T-helper 2 cell treated with Interferon-gamma antibody and Interleukin-4, amounts not matched to agents 5 μg/mL and 100 μg/mL, for 36 hours (primary cell): ENCODE measurements around the gene PXDC1.
A peak's percentile ranks its signal among the peaks of the same experiment; 100 is the strongest.
"Not testable (repeated sequence)": the region's sequence is repeated elsewhere in the genome, so short reads cannot be mapped to it uniquely, and the experiment has no call there.

Source experiments
- DNase-seq: peaks from one replicate; pipeline ENCODE4 v3.0.0; 2021; ENCODE audit warnings: low spot score
- H3K27ac Mint-ChIP-seq: one replicate; pipeline ENCODE4 v1.8.0; 2021; ENCODE audit warnings: mild to moderate bottlenecking, mixed read lengths
- H3K27me3 Mint-ChIP-seq: one replicate; pipeline ENCODE4 v1.8.0; 2021; ENCODE audit warnings: low read depth, mixed read lengths
- H3K36me3 Mint-ChIP-seq: one replicate; pipeline ENCODE4 v1.8.0; 2021; ENCODE audit warnings: low read depth, mixed read lengths
- H3K4me1 Mint-ChIP-seq: one replicate; pipeline ENCODE4 v1.8.0; 2021; ENCODE audit warnings: low read depth, mixed read lengths
- H3K4me3 Mint-ChIP-seq: one replicate; pipeline ENCODE4 v1.8.0; 2022; ENCODE audit warnings: mild to moderate bottlenecking, moderate library complexity, mixed read lengths
- H3K9me3 Mint-ChIP-seq: one replicate; pipeline ENCODE4 v1.8.0; 2021; ENCODE audit warnings: mixed read lengths

PXDC1 gene

GRCh38 chr6:3731700-3732099 is 19.8 kb downstream of the PXDC1 start:
- Mint-ChIP-seq H3K4me1 (peaks cover 3% of the 10 kb centered on the region), H3K27me3 (peaks cover 9% of the 10 kb centered on the region), H3K36me3 (no peaks in the 10 kb centered on the region), H3K4me3 (no peak overlapping the region), H3K27ac (no peak overlapping the region), H3K9me3 (no peaks in the 10 kb centered on the region)
- DNase-seq, result no peak

GRCh38 chr6:3729603-3730344 is 21.7 kb downstream of the PXDC1 start:
- H3K27me3 Mint-ChIP-seq, result peaks cover 9% of the 10 kb centered on the region
- no peak for DNase-seq
- H3K36me3 Mint-ChIP-seq, result no peaks in the 10 kb centered on the region
- H3K4me3 Mint-ChIP-seq, result no peak overlapping the region
- no peaks in the 10 kb centered on the region for H3K9me3 Mint-ChIP-seq
- H3K27ac Mint-ChIP-seq, result no peak overlapping the region
- peaks cover 3% of the 10 kb centered on the region for H3K4me1 Mint-ChIP-seq

DNA sequence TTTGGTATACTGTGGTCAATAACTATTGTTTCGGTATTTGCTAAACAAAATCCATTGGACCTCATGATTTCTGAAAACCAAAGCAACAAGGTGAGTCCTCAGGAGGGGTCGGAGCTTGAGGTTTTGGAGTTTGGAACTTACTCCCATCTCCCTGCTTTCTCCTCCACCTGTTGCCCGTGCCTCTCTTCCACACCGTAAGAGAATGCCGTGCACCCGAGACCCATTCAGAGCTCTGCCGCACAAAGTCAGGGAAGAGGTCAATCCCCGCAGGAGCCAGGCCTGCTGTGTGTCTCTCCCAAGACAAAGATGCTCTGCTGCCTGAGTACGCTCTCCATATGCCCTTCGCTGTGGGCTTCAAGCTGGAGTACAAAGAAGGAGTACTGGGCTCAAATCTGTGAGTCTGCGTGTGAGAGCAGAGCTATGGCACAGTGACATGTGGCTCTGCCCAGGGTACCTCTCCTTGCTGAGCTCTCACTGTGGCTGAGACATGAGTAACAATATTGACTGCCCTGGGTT is 23.9 kb downstream of the PXDC1 start:
- Mint-ChIP-seq H3K36me3 (no peaks in the 10 kb centered on the region), H3K27ac (no peak overlapping the region), H3K4me1 (peaks cover 3% of the 10 kb centered on the region), H3K9me3 (no peaks in the 10 kb centered on the region), H3K4me3 (no peak overlapping the region), H3K27me3 (peaks cover 9% of the 10 kb centered on the region)
- DNase-seq, result no peak

DNA sequence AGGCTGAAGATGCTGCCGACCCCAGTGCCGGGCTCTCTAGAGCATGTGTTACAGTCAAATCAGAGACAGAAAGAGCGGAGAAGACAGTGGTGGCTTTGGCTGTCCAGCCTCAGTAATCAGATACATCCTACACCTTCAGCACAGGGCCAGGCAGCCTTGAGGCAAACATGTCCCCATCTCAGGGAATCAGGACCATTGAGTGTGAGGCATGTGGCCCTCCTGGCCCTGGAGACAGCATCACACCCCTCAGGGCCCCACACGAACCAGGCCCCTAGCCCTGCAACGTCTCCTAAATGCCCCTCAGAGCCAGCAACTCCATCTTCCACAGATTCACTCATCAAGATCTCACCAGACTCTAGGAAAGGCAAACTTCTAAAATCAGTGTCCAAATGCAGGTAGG is 24.5 kb downstream of the PXDC1 start:
- Mint-ChIP-seq H3K4me3 (no peak overlapping the region), H3K27me3 (peaks cover 4% of the 10 kb centered on the region), H3K4me1 (peaks cover 2% of the 10 kb centered on the region), H3K36me3 (no peaks in the 10 kb centered on the region), H3K9me3 (no peaks in the 10 kb centered on the region), H3K27ac (no peak overlapping the region)
- no peak for DNase-seq

GRCh38 chr6:3726421-3726820 is 25.1 kb downstream of the PXDC1 start:
- no peak overlapping the region for H3K27ac Mint-ChIP-seq
- H3K9me3 Mint-ChIP-seq, result no peaks in the 10 kb centered on the region
- no peaks in the 10 kb centered on the region for H3K36me3 Mint-ChIP-seq

GRCh38 chr6:3725145-3726047 is 26.1 kb downstream of the PXDC1 start:
- Mint-ChIP-seq H3K27me3 (peaks cover 2% of the 10 kb centered on the region), H3K9me3 (no peaks in the 10 kb centered on the region), H3K27ac (no peak overlapping the region), H3K4me3 (no peak overlapping the region), H3K4me1 (peaks cover 2% of the 10 kb centered on the region), H3K36me3 (no peaks in the 10 kb centered on the region)
- no peak for DNase-seq

More at GRCh38 chr6:3726421-3726820, 25.1 kb downstream of the PXDC1 start:
- Mint-ChIP-seq H3K4me1 (peaks cover 2% of the 10 kb centered on the region), H3K4me3 (no peak overlapping the region), H3K27me3 (peaks cover 2% of the 10 kb centered on the region)
- DNase-seq, result no peak

DNA sequence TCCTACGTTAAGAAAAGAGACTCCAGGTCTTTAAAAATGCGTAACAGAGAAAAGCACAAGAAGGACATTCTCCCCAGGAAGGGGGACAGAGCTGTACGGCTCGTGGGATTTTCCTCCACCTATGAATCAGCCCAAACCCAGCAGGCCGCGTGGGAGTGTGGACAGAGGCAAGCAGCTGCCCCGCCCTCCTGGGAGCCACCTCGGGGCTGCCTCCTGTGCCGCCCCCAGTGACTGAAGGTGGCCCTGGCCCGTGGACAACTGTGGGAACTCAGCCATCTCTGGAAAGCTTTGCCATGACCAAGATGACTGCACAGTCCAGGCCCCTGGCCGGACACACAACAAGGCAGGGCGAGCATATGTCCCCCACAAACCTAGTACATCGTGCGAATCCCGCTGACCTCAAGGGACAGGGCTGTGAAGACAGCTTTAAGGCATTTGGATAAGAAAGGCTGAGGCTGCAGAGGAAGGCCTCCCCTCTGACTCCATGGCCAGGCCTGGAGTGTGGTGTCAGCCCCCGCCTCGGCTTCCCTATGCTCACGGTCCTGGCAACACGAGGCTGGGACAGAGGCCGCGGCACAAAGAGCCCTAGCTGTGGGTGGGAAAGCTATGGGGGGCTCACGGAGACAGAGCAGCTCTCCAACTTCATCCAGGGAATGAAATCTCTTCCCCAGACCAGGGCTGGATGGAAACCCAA is 26.9 kb downstream of the PXDC1 start:
- H3K4me1 Mint-ChIP-seq, result peaks cover 2% of the 10 kb centered on the region
- H3K27ac Mint-ChIP-seq, result no peak overlapping the region
- H3K27me3 Mint-ChIP-seq, result peaks cover 2% of the 10 kb centered on the region
- H3K36me3 Mint-ChIP-seq, result no peaks in the 10 kb centered on the region
- H3K4me3 Mint-ChIP-seq, result no peak overlapping the region
- DNase-seq, result no peak
- no peaks in the 10 kb centered on the region for H3K9me3 Mint-ChIP-seq

DNA sequence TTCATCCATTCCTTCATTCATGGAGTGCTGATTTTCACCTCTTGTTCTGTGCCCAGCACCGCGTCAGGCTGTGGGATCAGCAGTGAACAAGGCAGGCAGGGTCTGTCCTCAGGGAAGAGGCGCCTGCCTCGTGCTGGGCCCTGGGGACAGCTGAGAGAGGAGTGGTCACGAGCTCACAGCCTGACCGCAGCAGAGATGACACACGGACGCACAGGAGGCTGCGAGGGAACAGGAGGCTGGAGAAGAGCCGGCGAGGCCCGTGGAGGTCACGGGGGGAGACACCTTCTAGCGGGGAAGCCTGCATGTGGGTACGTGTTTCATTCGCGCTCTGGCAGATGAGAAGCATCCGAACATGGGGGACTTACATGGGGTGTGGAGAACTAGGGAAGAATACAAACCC is 27.5 kb downstream of the PXDC1 start:
- Mint-ChIP-seq H3K4me3 (no peak overlapping the region), H3K27me3 (peaks cover 2% of the 10 kb centered on the region), H3K4me1 (peaks cover 2% of the 10 kb centered on the region), H3K27ac (no peak overlapping the region), H3K9me3 (no peaks in the 10 kb centered on the region), H3K36me3 (no peaks in the 10 kb centered on the region)
- DNase-seq, result no peak

GRCh38 chr6:3723251-3723650 is 28.3 kb downstream of the PXDC1 start:
- DNase-seq, result no peak
- Mint-ChIP-seq H3K9me3 (no peaks in the 10 kb centered on the region), H3K36me3 (no peaks in the 10 kb centered on the region), H3K4me3 (no peak overlapping the region), H3K4me1 (peaks cover 2% of the 10 kb centered on the region), H3K27ac (no peak overlapping the region), H3K27me3 (no peaks in the 10 kb centered on the region)

GRCh38 chr6:3722785-3723184 is 28.7 kb downstream of the PXDC1 start:
- Mint-ChIP-seq H3K4me3 (no peak overlapping the region), H3K36me3 (no peaks in the 10 kb centered on the region)
- no peak for DNase-seq

GRCh38 chr6:3721810-3722621 is 29.5 kb downstream of the PXDC1 start:
- H3K27ac Mint-ChIP-seq, result no peak overlapping the region
- H3K4me3 Mint-ChIP-seq, result no peak overlapping the region
- H3K4me1 Mint-ChIP-seq, result peaks cover 2% of the 10 kb centered on the region
- peaks cover 5% of the 10 kb centered on the region for H3K27me3 Mint-ChIP-seq
- no peak for DNase-seq
- no peaks in the 10 kb centered on the region for H3K36me3 Mint-ChIP-seq
- H3K9me3 Mint-ChIP-seq, result no peaks in the 10 kb centered on the region

More at GRCh38 chr6:3722785-3723184, 28.7 kb downstream of the PXDC1 start:
- peaks cover 2% of the 10 kb centered on the region for H3K4me1 Mint-ChIP-seq
- H3K9me3 Mint-ChIP-seq, result no peaks in the 10 kb centered on the region
- peak overlapping the region; percentile 31 for H3K27ac Mint-ChIP-seq
- peaks cover under 1% of the 10 kb centered on the region for H3K27me3 Mint-ChIP-seq

GRCh38 chr6:3720770-3721169 is 30.7 kb downstream of the PXDC1 start:
- not testable (repeated sequence) for H3K4me1 Mint-ChIP-seq, H3K27ac Mint-ChIP-seq, DNase-seq, H3K27me3 Mint-ChIP-seq, H3K9me3 Mint-ChIP-seq, H3K4me3 Mint-ChIP-seq, H3K36me3 Mint-ChIP-seq
